ENCODE results near the gene MARCHF11. TPM values are rescaled to one million over a fixed set of nuclear protein-coding genes. Genes with fewer than 3 reads are reported as not detected.

MARCHF11 gene
- total RNA-seq, 1 experiment from 2014 or later, result 0.37 TPM

- H3K27ac Mint-ChIP-seq, result no peak overlapping the region
- no peak overlapping the region for H3K4me3 Mint-ChIP-seq
- Histone ChIP-seq H3K79me2 (ENCODE audit: insufficient read depth, low read length) (no peaks in the 10 kb centered on the region), H2BK20ac (ENCODE audit: low read depth, low read length, poor library complexity, severe bottlenecking) (no peak overlapping the region), H3K4me1 (ENCODE audit: insufficient read depth, low read length) (no peaks in the 10 kb centered on the region), H4K8ac (replicated peaks; ENCODE audit: insufficient read length, low read depth, low read length) (no peak overlapping the region), H3K23ac (ENCODE audit: insufficient read length, low read depth, low read length) (no peak overlapping the region), H3K18ac (ENCODE audit: insufficient read length, low read depth, low read length) (no peak overlapping the region), H2AK5ac (ENCODE audit: insufficient read length, low read length) (no peak overlapping the region), H4K91ac (ENCODE audit: insufficient read length, low read depth, low read length) (no peak overlapping the region), H2BK5ac (ENCODE audit: insufficient read length, low read length) (no peak overlapping the region), H3K4ac (ENCODE audit: low read depth, low read length) (no peak overlapping the region), H3K4me2 (ENCODE audit: insufficient read depth, insufficient read length, low read length) (no peak overlapping the region), H2BK120ac (ENCODE audit: low read depth, low read length, poor library complexity, severe bottlenecking) (no peak overlapping the region), H4K20me1 (ENCODE audit: control insufficient read depth, insufficient read depth, insufficient read length) (no peaks in the 10 kb centered on the region), H3T11ph (ENCODE audit: low read length) (no peak overlapping the region), H3K79me1 (ENCODE audit: insufficient read depth, low read depth, low read length, poor library complexity, severe bottlenecking) (no peaks in the 10 kb centered on the region), H3K56ac (ENCODE audit: insufficient read length, low read depth, low read length) (no peak overlapping the region), H3K14ac (ENCODE audit: insufficient read depth, low read length) (no peak overlapping the region), H3K9me3 (ENCODE audit: control insufficient read depth, low read depth, low read length) (no peaks in the 10 kb centered on the region), H2BK15ac (ENCODE audit: low read depth, low read length) (no peak overlapping the region), H3K9ac (ENCODE audit: extremely low read depth, insufficient read length, low read length) (no peak overlapping the region), H3K27ac (ENCODE audit: insufficient read length, low read depth, low read length) (no peak overlapping the region), H2BK12ac (ENCODE audit: insufficient read length, low read depth, low read length) (no peak overlapping the region), H3K27me3 (ENCODE audit: insufficient read depth, low read length) (no peaks in the 10 kb centered on the region), H3K23me2 (ENCODE audit: insufficient read length, low read depth, low read length, poor library complexity, severe bottlenecking) (no peaks in the 10 kb centered on the region), H4K5ac (ENCODE audit: insufficient read length, low read depth, low read length) (no peak overlapping the region), H2AFZ (ENCODE audit: low read length) (no peak overlapping the region)
- no CpG with 5 or more reads among the region's 5 CpGs for WGBS (ENCODE audit: extremely low coverage, insufficient read length, low lambda C conversion rate)
- H3K4me1 Mint-ChIP-seq, result peaks cover 0 to 3% of the 10 kb centered on the region in 2 experiments; a peak in 2 of 4 replicates
- DNase-seq, result no peak
- no peaks in the 10 kb centered on the region for H3K36me3 Mint-ChIP-seq (ENCODE audit: insufficient read depth in 1 of 3, low read depth in 3 of 3)
- TF ChIP-seq, protein P1, sequence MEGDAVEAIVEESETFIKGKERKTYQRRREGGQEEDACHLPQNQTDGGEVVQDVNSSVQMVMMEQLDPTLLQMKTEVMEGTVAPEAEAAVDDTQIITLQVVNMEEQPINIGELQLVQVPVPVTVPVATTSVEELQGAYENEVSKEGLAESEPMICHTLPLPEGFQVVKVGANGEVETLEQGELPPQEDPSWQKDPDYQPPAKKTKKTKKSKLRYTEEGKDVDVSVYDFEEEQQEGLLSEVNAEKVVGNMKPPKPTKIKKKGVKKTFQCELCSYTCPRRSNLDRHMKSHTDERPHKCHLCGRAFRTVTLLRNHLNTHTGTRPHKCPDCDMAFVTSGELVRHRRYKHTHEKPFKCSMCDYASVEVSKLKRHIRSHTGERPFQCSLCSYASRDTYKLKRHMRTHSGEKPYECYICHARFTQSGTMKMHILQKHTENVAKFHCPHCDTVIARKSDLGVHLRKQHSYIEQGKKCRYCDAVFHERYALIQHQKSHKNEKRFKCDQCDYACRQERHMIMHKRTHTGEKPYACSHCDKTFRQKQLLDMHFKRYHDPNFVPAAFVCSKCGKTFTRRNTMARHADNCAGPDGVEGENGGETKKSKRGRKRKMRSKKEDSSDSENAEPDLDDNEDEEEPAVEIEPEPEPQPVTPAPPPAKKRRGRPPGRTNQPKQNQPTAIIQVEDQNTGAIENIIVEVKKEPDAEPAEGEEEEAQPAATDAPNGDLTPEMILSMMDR (conservative IDR thresholded peaks at IDR 0.05), result no peak
- H3K9me3 Mint-ChIP-seq, result peaks cover 0 to 3% of the 10 kb centered on the region in 2 experiments; a peak in 1 of 5 replicates
- no peaks in the 10 kb centered on the region; the same call in 1 of the 2 replicates for H3K27me3 Mint-ChIP-seq (ENCODE audit: low read depth)
These were observed 84.0 kb downstream of the MARCHF11 start for GRCh38 chr5:16095612-16096011.
